SK-N-SH (cell line): ENCODE results near the gene CBR4.

Source experiments
- EP300 ChIP-seq, 2 experiments: IDR thresholded peaks; 2 replicates each; pipeline versions ENCODE4 v1.4.0 to v1.6.1; 2012; ENCODE audit warnings: borderline replicate concordance in 1 of 2, low read depth in 1 of 2, low read length in 1 of 2
- FOSL2 ChIP-seq: IDR thresholded peaks from 2 replicates; pipeline ENCODE4 v1.4.0; 2012; ENCODE audit warnings: low read depth, mild to moderate bottlenecking, moderate library complexity, borderline replicate concordance
- GABPA ChIP-seq: IDR thresholded peaks from 2 replicates; pipeline ENCODE4 v1.4.0; 2012; ENCODE audit warnings: low read depth, mild to moderate bottlenecking
- MAX ChIP-seq: IDR thresholded peaks from 2 replicates; pipeline ENCODE4 v1.4.0; 2012; ENCODE audit warnings: low read depth
- POLR2AphosphoS5 ChIP-seq: IDR thresholded peaks from 2 replicates; pipeline ENCODE4 v1.6.1; 2012; ENCODE audit warnings: low read depth, low read length
- USF2 ChIP-seq: fragments of 150-350 bp; IDR thresholded peaks from 2 replicates; pipeline ENCODE4 v1.6.1; 2017; ENCODE audit warnings: antibody characterized with exemption, low read length, low read depth, borderline replicate concordance
- TF ChIP-seq, protein P1 (sequence below): fragments of 200-600 bp; sonication (generic); IDR thresholded peaks from 2 replicates; pipeline ENCODE4 v1.6.1; 2017; ENCODE audit warnings: antibody characterized with exemption, mild to moderate bottlenecking, moderate library complexity

DNA sequence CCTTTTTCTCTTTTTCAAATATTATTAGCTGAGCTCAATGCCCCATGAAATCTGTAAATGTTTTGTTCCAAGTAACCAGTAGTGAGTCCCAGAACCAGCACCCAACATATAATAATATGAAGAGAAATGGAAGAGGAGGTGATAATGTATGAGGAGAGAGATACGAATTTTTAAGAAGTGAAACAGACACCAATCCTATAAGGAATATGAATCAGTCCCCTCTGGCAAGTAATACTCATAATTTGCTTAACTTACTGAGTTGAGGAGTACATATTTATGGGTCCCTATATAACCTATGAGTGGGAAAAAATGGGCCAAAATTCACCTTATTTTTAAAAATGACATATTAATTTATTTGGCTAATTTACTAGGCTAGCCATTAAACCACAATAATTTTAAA, 8.4 kb upstream of the CBR4 start:
- TF ChIP-seq, protein P1, sequence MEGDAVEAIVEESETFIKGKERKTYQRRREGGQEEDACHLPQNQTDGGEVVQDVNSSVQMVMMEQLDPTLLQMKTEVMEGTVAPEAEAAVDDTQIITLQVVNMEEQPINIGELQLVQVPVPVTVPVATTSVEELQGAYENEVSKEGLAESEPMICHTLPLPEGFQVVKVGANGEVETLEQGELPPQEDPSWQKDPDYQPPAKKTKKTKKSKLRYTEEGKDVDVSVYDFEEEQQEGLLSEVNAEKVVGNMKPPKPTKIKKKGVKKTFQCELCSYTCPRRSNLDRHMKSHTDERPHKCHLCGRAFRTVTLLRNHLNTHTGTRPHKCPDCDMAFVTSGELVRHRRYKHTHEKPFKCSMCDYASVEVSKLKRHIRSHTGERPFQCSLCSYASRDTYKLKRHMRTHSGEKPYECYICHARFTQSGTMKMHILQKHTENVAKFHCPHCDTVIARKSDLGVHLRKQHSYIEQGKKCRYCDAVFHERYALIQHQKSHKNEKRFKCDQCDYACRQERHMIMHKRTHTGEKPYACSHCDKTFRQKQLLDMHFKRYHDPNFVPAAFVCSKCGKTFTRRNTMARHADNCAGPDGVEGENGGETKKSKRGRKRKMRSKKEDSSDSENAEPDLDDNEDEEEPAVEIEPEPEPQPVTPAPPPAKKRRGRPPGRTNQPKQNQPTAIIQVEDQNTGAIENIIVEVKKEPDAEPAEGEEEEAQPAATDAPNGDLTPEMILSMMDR: no peak
- TF ChIP-seq EP300 (IDR thresholded peaks at IDR 0.05; ENCODE audit: borderline replicate concordance in 1 of 2, low read depth in 1 of 2, low read length in 1 of 2) (no peak), FOSL2 (no peak), MAX (no peak), USF2 (no peak), POLR2AphosphoS5 (no peak), GABPA (no peak)
